Central memory CD8-positive, alpha-beta T cell (primary cell): ENCODE results near the gene SH3GLB2.

Experiments used
- ATAC-seq: fragments of 150-1000 bp; cut with Tn5 transposase; replicated peaks from 2 replicates; pipeline ENCODE4 v1.10.0; 2022; ENCODE audit warnings: mild to moderate bottlenecking, moderate FRiP score, moderate number of reproducible peaks; ENCODE audit not compliant: poor library complexity, severe bottlenecking; ENCODE audit errors: extremely low read depth
- DNase-seq, 2 donors: peaks; one replicate each; pipeline ENCODE4 v3.0.0; 2021; ENCODE audit warnings: low spot score in 2 of 2
- H3K27ac Mint-ChIP-seq: one replicate; pipeline ENCODE4 v1.8.0; 2022; ENCODE audit warnings: low read depth, mild to moderate bottlenecking, moderate library complexity, mixed read lengths
- H3K27me3 Mint-ChIP-seq: one replicate; pipeline ENCODE4 v1.8.0; 2022; ENCODE audit warnings: mixed read lengths
- H3K36me3 Mint-ChIP-seq: one replicate; pipeline ENCODE4 v1.8.0; 2022; ENCODE audit warnings: mild to moderate bottlenecking, moderate library complexity, mixed read lengths; ENCODE audit not compliant: insufficient read depth
- H3K4me1 Mint-ChIP-seq: one replicate; pipeline ENCODE4 v1.8.0; 2022; ENCODE audit warnings: mixed read lengths
- H3K4me3 Mint-ChIP-seq: one replicate; pipeline ENCODE4 v1.8.0; 2022; ENCODE audit warnings: mild to moderate bottlenecking, moderate library complexity, mixed read lengths
- H3K9me3 Mint-ChIP-seq: one replicate; pipeline ENCODE4 v1.8.0; 2022; ENCODE audit warnings: mixed read lengths

SH3GLB2 gene

DNA sequence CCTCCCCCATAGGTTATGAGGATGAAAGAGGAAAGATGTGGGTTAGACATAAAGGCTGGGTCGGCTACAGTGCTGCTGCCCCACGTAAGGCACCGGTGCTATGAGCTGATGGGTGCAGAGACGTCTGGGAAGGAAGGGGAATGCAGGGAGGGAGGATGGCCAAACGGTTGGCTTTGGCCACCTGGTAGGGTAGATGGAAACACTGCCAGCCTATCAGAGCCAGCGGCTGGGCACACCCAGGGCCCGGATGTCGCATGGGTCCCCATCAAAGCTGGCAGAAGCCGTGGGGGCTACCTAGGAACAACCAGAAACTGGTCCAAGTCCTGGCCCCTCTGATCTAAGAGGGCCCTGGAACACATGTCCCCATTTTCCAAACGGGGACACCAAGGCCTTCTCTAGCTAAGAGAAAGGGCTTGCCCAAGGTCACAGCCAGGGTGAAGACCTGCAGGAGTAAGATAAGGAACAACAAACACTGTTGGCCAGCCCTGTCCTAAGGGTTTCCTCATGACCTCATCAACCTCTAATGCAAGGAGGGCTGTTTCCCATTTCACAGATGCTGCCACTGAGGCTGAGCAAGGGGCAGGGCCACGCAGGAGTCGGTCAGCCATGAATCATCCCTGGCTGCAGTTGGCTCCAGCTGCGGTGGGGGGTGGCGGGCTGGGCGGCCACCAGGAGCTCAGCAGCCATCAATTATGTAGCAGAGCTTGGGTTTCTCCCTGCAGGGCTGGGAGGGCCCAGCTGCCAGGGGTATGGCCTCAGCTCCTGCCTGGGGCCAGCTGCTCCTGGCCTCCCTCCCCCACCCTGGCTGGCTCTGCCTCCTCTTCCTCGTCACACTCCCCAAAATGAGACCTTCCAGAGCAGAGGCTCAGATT lies 4.9 kb downstream of the SH3GLB2 start:
- Mint-ChIP-seq H3K36me3 (peaks cover 23% of the 10 kb centered on the region), H3K4me3 (no peak overlapping the region), H3K9me3 (no peaks in the 10 kb centered on the region), H3K27ac (no peak overlapping the region), H3K4me1 (peaks cover 26% of the 10 kb centered on the region), H3K27me3 (no peaks in the 10 kb centered on the region)
- no peak for ATAC-seq
- DNase-seq: no peak

DNA sequence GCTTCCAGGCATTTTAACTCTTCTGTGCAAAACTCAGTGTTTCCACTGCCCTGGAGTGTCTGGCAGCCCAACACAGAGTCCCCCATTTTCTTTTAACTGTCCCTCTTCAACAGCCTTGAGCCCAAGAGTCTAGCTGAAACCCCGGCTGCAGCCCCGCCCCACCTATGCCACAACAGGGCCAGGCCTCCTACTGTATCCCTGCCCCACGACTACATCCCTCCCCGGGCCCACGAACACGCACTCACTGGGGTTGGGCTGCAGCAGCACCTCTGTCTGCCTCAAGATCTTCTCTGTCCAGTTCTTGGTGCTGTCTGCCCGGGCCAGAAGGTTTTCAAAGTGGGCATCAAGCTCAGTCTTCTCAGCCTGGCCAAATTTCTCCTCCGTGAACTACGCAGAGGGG lies 6.1 kb downstream of the SH3GLB2 start:
- peaks cover 29% of the 10 kb centered on the region for H3K36me3 Mint-ChIP-seq
- ATAC-seq: no peak
- H3K4me3 Mint-ChIP-seq: no peak overlapping the region
- no peak for DNase-seq
- H3K4me1 Mint-ChIP-seq: peaks cover 21% of the 10 kb centered on the region
- no peaks in the 10 kb centered on the region for H3K9me3 Mint-ChIP-seq
- peak overlapping the region; percentile 36 for H3K27ac Mint-ChIP-seq
- H3K27me3 Mint-ChIP-seq: no peaks in the 10 kb centered on the region

DNA sequence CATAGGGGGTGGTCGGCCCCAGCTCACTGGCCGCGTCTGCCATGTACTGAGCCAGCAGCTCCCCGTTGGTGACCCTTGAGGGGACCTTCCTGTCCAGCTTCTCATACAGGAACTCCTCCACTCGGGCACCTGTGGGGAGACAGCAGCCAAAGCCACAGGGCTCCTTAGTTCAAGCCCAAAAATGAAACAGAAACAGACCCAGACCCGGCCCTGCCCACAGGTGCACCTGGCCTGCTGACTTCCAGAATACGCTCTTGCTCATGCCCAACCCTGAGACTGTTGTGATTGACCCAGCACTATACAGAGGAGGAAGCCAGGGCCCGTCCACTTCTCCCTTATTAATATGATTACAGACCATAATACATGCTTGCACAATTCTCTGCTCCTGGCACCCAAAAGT lies 7.0 kb downstream of the SH3GLB2 start:
- Mint-ChIP-seq H3K27me3 (no peaks in the 10 kb centered on the region), H3K4me3 (no peak overlapping the region), H3K4me1 (peaks cover 19% of the 10 kb centered on the region), H3K27ac (no peak overlapping the region), H3K9me3 (no peaks in the 10 kb centered on the region), H3K36me3 (peaks cover 34% of the 10 kb centered on the region)
- ATAC-seq: no peak
- no peak for DNase-seq

DNA sequence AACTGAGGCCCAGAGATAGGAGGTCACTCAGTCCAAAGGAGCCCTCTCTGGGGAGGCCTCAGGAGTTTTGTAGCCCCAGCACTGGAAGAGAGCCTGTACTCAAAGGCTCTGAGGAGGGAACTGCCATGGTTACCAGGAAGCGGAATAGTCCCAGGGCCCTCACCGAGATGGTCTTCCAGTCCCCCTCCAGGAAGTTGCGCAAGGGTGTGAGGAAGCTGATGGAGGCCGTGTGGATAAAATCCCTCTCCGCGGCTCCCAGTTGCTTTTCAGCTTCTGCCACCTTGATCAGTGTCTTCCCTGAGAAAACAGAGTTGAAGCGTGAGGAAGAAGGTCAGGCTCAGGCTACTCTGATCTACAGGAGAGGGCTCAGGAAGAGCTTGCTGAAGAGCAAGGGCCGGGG lies 13.5 kb downstream of the SH3GLB2 start:
- no peak overlapping the region for H3K4me3 Mint-ChIP-seq
- H3K4me1 Mint-ChIP-seq: no peaks in the 10 kb centered on the region
- no peaks in the 10 kb centered on the region for H3K9me3 Mint-ChIP-seq
- DNase-seq: no peak
- no peaks in the 10 kb centered on the region for H3K27me3 Mint-ChIP-seq
- no peak for ATAC-seq
- peaks cover 31% of the 10 kb centered on the region for H3K36me3 Mint-ChIP-seq
- H3K27ac Mint-ChIP-seq: no peak overlapping the region

DNA sequence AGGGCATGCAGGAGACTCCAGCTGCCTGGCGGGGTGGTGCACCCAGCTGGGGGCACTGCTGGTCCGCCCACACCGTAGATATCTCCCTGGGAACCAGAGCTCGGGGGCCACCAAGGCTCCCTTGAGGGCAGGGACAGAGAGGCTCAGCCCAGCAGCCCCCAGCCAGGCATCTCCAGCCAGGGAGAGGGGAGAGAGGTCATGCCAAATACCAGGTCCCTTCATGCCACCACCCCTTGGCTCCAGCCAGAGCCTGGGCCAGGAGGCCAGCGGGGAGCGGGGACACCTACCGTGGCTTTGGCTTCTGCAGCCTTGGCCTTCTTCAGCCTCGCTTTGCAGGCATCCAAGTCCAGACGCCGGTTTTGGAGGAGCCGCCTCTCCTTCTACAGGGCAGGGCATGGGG lies 14.0 kb downstream of the SH3GLB2 start:
- Mint-ChIP-seq H3K9me3 (no peaks in the 10 kb centered on the region), H3K27ac (no peak overlapping the region), H3K27me3 (no peaks in the 10 kb centered on the region), H3K4me1 (no peaks in the 10 kb centered on the region), H3K36me3 (peaks cover 31% of the 10 kb centered on the region), H3K4me3 (no peak overlapping the region)
- DNase-seq (no peak), ATAC-seq (no peak)

DNA sequence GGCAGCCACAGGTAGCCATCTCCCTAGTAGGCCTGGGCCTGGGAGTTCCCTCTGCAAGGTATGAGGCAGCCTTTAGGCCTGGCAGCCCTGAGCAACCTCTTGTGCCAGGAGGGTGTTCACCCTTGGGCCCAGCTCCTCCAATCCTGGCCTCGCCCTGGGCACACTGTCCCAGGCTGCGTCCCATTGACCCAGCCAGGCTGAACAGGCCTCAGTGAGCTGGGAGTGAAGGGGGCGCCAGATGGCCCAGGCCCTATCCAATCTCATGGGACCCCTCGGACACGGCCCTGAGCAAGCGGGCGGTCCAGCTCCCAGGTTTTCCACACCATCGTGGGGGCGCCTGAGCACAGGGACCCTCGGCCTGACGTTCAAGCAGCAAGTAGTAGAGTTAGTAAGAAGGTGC lies 14.5 kb downstream of the SH3GLB2 start:
- Mint-ChIP-seq H3K4me3 (no peak overlapping the region), H3K27ac (no peak overlapping the region), H3K27me3 (no peaks in the 10 kb centered on the region), H3K9me3 (no peaks in the 10 kb centered on the region), H3K4me1 (no peaks in the 10 kb centered on the region), H3K36me3 (peaks cover 29% of the 10 kb centered on the region)
- ATAC-seq (no peak), DNase-seq (no peak)

DNA sequence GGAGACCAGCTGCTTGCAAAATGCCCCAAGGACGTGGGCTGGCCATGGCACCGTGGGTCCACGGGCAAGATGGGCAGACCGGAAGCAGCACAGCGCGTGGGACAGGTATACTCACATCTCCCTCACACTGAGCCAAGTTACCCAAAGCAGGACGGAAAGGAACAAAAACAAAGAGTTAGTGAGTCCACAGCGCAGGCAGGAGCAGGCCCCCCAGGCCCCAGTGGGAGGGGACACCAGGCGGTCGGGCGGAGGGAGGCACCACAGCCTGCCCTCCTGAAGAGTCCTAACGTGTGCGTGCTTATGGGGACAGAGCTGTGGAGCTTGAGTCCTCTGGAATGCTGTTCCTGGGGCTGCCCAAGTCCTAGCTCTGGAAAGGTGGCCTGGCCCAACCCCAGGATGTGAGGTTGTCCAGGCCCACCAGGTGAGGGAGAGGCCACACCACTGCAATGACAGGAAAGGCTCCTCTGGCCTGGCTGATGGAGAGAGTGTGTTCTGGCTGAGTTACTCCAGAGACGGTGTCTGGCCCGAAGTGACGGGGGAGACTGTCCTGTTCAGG lies 15.2 kb downstream of the SH3GLB2 start:
- H3K9me3 Mint-ChIP-seq: no peaks in the 10 kb centered on the region
- DNase-seq (no peak), ATAC-seq (no peak)
- H3K4me3 Mint-ChIP-seq: no peak overlapping the region
- H3K27ac Mint-ChIP-seq: no peak overlapping the region
- peaks cover 25% of the 10 kb centered on the region for H3K36me3 Mint-ChIP-seq
- no peaks in the 10 kb centered on the region for H3K4me1 Mint-ChIP-seq
- H3K27me3 Mint-ChIP-seq: no peaks in the 10 kb centered on the region

DNA sequence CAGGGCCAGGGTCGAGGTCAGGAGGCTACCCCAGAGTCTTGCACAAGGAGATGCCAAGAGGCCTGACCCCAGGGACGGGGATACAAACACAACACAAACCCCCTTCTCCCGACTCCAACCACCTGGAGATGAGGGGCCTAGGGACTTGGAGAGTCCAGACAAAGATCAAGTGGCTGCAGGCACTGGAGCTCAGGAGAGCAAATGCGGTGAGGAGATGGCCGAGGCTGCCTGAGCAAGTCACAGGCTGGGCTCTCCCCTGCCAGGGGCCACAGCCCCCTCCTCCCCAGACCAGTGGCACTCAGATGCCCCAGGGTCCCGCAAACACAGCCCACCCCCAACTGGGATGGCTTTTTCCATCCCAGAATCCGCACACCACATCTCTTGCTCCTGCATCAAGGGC lies 15.8 kb downstream of the SH3GLB2 start:
- no peaks in the 10 kb centered on the region for H3K4me1 Mint-ChIP-seq
- H3K4me3 Mint-ChIP-seq: no peak overlapping the region
- DNase-seq (no peak), ATAC-seq (no peak)
- no peaks in the 10 kb centered on the region for H3K9me3 Mint-ChIP-seq
- H3K36me3 Mint-ChIP-seq: peaks cover 21% of the 10 kb centered on the region
- H3K27ac Mint-ChIP-seq: no peak overlapping the region
- H3K27me3 Mint-ChIP-seq: no peaks in the 10 kb centered on the region

DNA sequence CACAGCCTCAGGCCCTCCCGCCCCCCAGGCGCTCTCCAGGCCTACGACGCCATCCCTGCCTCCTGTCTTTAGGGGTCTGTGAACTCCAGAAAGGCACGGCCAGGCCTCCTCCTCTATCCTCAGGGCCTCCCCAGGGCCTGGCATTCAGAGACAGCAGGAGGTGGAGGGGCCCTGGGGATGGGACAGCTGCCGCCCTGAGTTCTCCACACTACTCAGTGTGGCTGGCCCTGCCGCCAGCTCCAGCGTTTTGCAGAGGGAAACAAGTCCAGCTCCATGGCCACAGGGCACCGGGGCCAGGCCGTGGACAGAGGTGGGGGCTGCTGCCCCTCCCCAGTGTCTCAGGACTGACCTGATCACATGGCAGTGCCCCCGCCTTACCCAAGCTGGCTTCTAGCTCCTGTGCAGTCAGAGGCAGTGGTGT lies 16.4 kb downstream of the SH3GLB2 start:
- peaks cover 18% of the 10 kb centered on the region for H3K36me3 Mint-ChIP-seq

DNA sequence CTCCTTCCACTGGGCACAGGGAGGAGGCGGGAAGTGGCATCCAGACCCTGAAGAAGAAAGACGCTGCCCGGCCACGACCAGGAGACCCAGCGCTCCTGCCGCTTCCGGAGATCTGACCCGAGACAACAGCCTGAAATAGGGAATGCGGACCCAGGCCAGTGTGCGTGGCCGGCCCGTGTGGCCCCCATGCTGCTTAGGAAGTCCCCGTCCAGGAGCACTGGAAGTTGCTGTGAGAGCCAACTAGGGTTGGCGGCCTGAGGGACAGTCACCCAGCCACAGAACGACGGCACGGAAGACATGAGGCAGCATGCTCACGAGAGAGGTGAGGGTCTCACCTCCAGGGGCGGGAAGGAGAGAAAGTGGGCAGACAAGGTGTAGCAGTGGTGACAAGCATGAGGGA lies 17.0 kb downstream of the SH3GLB2 start:
- Mint-ChIP-seq H3K36me3 (peaks cover 14% of the 10 kb centered on the region), H3K27me3 (no peaks in the 10 kb centered on the region), H3K27ac (no peak overlapping the region), H3K9me3 (no peaks in the 10 kb centered on the region), H3K4me3 (no peak overlapping the region), H3K4me1 (no peaks in the 10 kb centered on the region)
- DNase-seq: no peak
- no peak for ATAC-seq

More for the DNA sequence above, 16.4 kb downstream of the SH3GLB2 start:
- Mint-ChIP-seq H3K4me1 (no peaks in the 10 kb centered on the region), H3K4me3 (no peak overlapping the region), H3K27me3 (no peaks in the 10 kb centered on the region), H3K9me3 (no peaks in the 10 kb centered on the region), H3K27ac (no peak overlapping the region)
- ATAC-seq (no peak), DNase-seq (no peak)

DNA sequence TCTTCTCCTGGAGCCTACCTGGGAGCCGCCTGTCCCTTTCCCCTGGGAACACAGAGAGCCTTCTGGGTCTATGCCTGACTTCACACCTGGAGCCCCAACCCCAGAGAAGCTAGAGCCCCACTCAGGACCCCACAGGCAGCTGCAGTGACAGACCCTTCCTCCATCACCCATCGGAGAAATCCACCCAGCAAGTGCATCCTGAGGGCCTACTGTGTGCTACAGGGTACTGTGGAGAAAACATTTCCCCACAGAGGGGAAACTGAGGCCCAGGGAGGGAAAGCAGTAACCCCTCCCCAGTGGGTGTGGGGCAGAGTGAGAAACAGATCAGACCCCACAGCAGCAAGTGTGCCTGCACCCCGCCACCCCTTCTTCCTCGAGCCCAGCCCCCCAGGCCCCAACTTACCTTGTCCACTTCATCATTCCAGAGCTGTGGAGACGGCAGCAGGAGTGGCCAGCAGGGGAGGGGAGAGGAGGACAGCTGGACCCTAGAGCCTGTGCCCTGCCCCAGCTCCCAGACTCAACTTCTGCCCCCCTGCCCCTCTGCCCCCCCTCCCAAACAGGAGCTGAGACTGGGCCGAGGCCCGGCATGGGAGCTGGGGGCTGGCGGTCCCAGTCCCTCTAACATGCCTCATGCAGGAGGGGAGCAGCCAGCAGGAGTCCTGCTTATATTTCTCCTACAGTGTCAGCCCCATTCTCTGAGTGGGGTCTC lies 17.7 kb downstream of the SH3GLB2 start:
- no peaks in the 10 kb centered on the region for H3K4me1 Mint-ChIP-seq
- H3K9me3 Mint-ChIP-seq: no peaks in the 10 kb centered on the region
- no peaks in the 10 kb centered on the region for H3K27me3 Mint-ChIP-seq
- no peak for DNase-seq
- no peak overlapping the region for H3K4me3 Mint-ChIP-seq
- ATAC-seq: no peak
- no peak overlapping the region for H3K27ac Mint-ChIP-seq
- peaks cover 9% of the 10 kb centered on the region for H3K36me3 Mint-ChIP-seq

DNA sequence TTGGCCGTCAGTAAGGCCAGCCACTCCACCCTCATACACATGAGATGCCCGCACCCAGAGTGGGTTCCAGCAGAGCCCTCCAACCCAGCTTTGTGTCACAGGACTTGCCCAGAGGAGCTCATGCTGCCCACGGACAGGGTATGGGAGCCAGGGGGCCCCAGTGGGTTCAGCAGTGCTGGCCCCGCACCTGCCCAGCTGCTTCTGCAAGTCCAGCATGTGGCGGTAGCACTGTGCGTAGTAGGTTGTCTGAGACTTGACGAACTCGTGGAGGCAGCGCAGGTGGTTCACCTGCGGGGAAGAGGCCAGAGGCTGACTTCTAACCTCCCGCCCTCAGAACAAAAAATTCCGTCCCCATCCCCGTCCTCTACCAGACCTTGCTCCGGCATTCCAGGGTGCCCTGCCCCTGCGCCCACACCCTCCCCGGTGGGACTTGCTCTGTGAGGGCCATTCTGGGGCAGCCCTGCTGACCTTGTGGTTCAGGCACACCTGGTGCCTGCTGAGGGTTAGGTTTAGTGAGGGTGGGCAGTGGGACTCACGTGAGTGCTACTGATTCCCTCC lies 18.5 kb downstream of the SH3GLB2 start:
- no peaks in the 10 kb centered on the region for H3K27me3 Mint-ChIP-seq
- no peaks in the 10 kb centered on the region for H3K4me1 Mint-ChIP-seq
- H3K9me3 Mint-ChIP-seq: no peaks in the 10 kb centered on the region
- DNase-seq (no peak), ATAC-seq (no peak)
- peaks cover 11% of the 10 kb centered on the region for H3K36me3 Mint-ChIP-seq
- H3K27ac Mint-ChIP-seq: no peak overlapping the region
- no peak overlapping the region for H3K4me3 Mint-ChIP-seq
